H9 (cell line): Measurements from ENCODE around the gene VEGFA. TPM values are rescaled to one million over a fixed set of nuclear protein-coding genes. Genes with fewer than 3 reads are reported as not detected.

ENCODE experiments used
- DNase-seq: peaks from one replicate; pipeline ENCODE4 v3.0.0-alpha.2; 2017
- H2AFZ ChIP-seq: one replicate; pipeline ENCODE4 v1.6.1; 2013; ENCODE audit warnings: mild to moderate bottlenecking, low read length, control low read depth, moderate library complexity
- H2AK5ac ChIP-seq: 2 replicates; pipeline ENCODE4 v1.6.1; 2013; ENCODE audit warnings: low read length, control low read depth, mixed read lengths; ENCODE audit not compliant: insufficient read length
- H2BK120ac ChIP-seq: one replicate; pipeline ENCODE4 v1.6.1; 2013; ENCODE audit warnings: low read depth, mild to moderate bottlenecking, low read length, control low read depth, inconsistent platforms; ENCODE audit not compliant: poor library complexity, severe bottlenecking
- H2BK12ac ChIP-seq: 2 replicates; pipeline ENCODE4 v1.6.1; 2013; ENCODE audit warnings: low read length, control low read depth, mixed read lengths, low read depth; ENCODE audit not compliant: insufficient read length
- H2BK15ac ChIP-seq: 2 replicates; pipeline ENCODE4 v1.6.1; 2013; ENCODE audit warnings: low read depth, low read length, control low read depth
- H2BK20ac ChIP-seq: one replicate; pipeline ENCODE4 v1.6.1; 2013; ENCODE audit warnings: low read depth, mild to moderate bottlenecking, low read length, control low read depth, inconsistent platforms; ENCODE audit not compliant: poor library complexity, severe bottlenecking
- H2BK5ac ChIP-seq: 2 replicates; pipeline ENCODE4 v1.6.1; 2013; ENCODE audit warnings: low read length, control low read depth, mixed read lengths; ENCODE audit not compliant: insufficient read length
- H3K14ac ChIP-seq: 2 replicates; pipeline ENCODE4 v1.6.1; 2013; ENCODE audit warnings: low read length, control low read depth; ENCODE audit not compliant: insufficient read depth
- H3K18ac ChIP-seq: 2 replicates; pipeline ENCODE4 v1.6.1; 2013; ENCODE audit warnings: low read depth, mild to moderate bottlenecking, mixed read lengths, low read length, control low read depth; ENCODE audit not compliant: insufficient read length
- H3K23ac ChIP-seq: 2 replicates; pipeline ENCODE4 v1.6.1; 2013; ENCODE audit warnings: low read length, control low read depth, mixed read lengths, low read depth; ENCODE audit not compliant: insufficient read length
- H3K23me2 ChIP-seq: 2 replicates; pipeline ENCODE4 v1.6.1; 2013; ENCODE audit warnings: low read depth, mild to moderate bottlenecking, mixed read lengths, low read length, control low read depth; ENCODE audit not compliant: insufficient read length, poor library complexity, severe bottlenecking
- H3K27ac ChIP-seq: 2 replicates; pipeline ENCODE4 v1.5.1; 2013; ENCODE audit warnings: low read length, control low read depth, mixed read lengths, low read depth; ENCODE audit not compliant: insufficient read length
- H3K27me3 ChIP-seq: 2 replicates; pipeline ENCODE4 v1.6.1; 2013; ENCODE audit warnings: low read length, control low read depth, inconsistent platforms; ENCODE audit not compliant: insufficient read depth
- H3K4ac ChIP-seq: 2 replicates; pipeline ENCODE4 v1.6.1; 2013; ENCODE audit warnings: low read depth, mild to moderate bottlenecking, control low read depth, inconsistent platforms, low read length, moderate library complexity
- H3K4me1 ChIP-seq: 2 replicates; pipeline ENCODE4 v1.6.1; 2013; ENCODE audit warnings: low read length, control low read depth, inconsistent platforms; ENCODE audit not compliant: insufficient read depth
- H3K4me2 ChIP-seq: 2 replicates; pipeline ENCODE4 v1.6.1; 2013; ENCODE audit warnings: low read length, control low read depth, mixed read lengths; ENCODE audit not compliant: insufficient read length, insufficient read depth
- H3K56ac ChIP-seq: 2 replicates; pipeline ENCODE4 v1.6.1; 2013; ENCODE audit warnings: low read depth, mild to moderate bottlenecking, mixed read lengths, low read length, control low read depth; ENCODE audit not compliant: insufficient read length
- H3K79me1 ChIP-seq: 2 replicates; pipeline ENCODE4 v1.6.1; 2013; ENCODE audit warnings: low read depth, mild to moderate bottlenecking, moderate library complexity, low read length, control low read depth, inconsistent platforms; ENCODE audit not compliant: insufficient read depth, poor library complexity, severe bottlenecking
- H3K79me2 ChIP-seq: 2 replicates; pipeline ENCODE4 v1.6.1; 2013; ENCODE audit warnings: low read length, control low read depth, inconsistent platforms; ENCODE audit not compliant: insufficient read depth
- H3K9ac ChIP-seq: 2 replicates; pipeline ENCODE4 v1.6.1; 2013; ENCODE audit warnings: low read length, control low read depth, mixed read lengths; ENCODE audit not compliant: insufficient read length; ENCODE audit errors: extremely low read depth
- H3K9me3 ChIP-seq: one replicate; pipeline ENCODE4 v1.6.1; 2013; ENCODE audit warnings: low read depth, low read length, inconsistent platforms; ENCODE audit not compliant: control insufficient read depth
- H3T11ph ChIP-seq: one replicate; pipeline ENCODE4 v1.6.1; 2013; ENCODE audit warnings: mild to moderate bottlenecking, low read length, control low read depth, inconsistent platforms
- H4K20me1 ChIP-seq: one replicate; pipeline ENCODE4 v1.6.1; 2013; ENCODE audit not compliant: control insufficient read depth, insufficient read length, insufficient read depth
- H4K5ac ChIP-seq: 2 replicates; pipeline ENCODE4 v1.6.1; 2013; ENCODE audit warnings: low read depth, mild to moderate bottlenecking, mixed read lengths, low read length, control low read depth; ENCODE audit not compliant: insufficient read length
- H4K8ac ChIP-seq: replicated peaks from 2 replicates; pipeline ENCODE4 v1.6.1; 2013; ENCODE audit warnings: low read length, control low read depth, mixed read lengths, low read depth; ENCODE audit not compliant: insufficient read length
- H4K91ac ChIP-seq: 2 replicates; pipeline ENCODE4 v1.6.1; 2013; ENCODE audit warnings: low read depth, mild to moderate bottlenecking, moderate library complexity, mixed read lengths, low read length, control low read depth; ENCODE audit not compliant: insufficient read length
- H3K27ac Mint-ChIP-seq, 3 experiments: 2 replicates in 2 of 3; 3 replicates in 1 of 3; pipeline ENCODE4 v1.8.0; 2020 to 2021; ENCODE audit warnings: mixed read lengths in 3 of 3, mild to moderate bottlenecking in 1 of 3, moderate library complexity in 1 of 3
- H3K27me3 Mint-ChIP-seq: 2 replicates; pipeline ENCODE4 v1.8.0; 2021; ENCODE audit warnings: low read depth, mild to moderate bottlenecking, moderate library complexity, mixed read lengths
- H3K36me3 Mint-ChIP-seq, 3 experiments: 2 replicates in 2 of 3; 3 replicates in 1 of 3; pipeline ENCODE4 v1.8.0; 2020 to 2021; ENCODE audit warnings: low read depth in 3 of 3, mixed read lengths in 3 of 3; ENCODE audit not compliant: insufficient read depth in 1 of 3
- H3K4me1 Mint-ChIP-seq, 2 experiments: 2 replicates each; pipeline ENCODE4 v1.8.0; 2020; ENCODE audit warnings: mixed read lengths in 2 of 2
- H3K4me3 Mint-ChIP-seq, 2 experiments: 2 replicates in 1 of 2; 3 replicates in 1 of 2; pipeline ENCODE4 v1.8.0; 2020 to 2021; ENCODE audit warnings: mild to moderate bottlenecking in 2 of 2, mixed read lengths in 2 of 2, moderate library complexity in 1 of 2
- H3K9me3 Mint-ChIP-seq, 2 experiments: 2 replicates in 1 of 2; 3 replicates in 1 of 2; pipeline ENCODE4 v1.8.0; 2020; ENCODE audit warnings: mild to moderate bottlenecking in 2 of 2, mixed read lengths in 2 of 2, moderate library complexity in 1 of 2
- WGBS: extraction: QIAGEN DNeasy Blood & Tissue Kit; methylation state at CpG from one replicate; pipeline ENCODE4 v1.1.7; 2013; ENCODE audit warnings: missing lambda C conversion rate, low lambda C conversion rate, mixed read lengths; ENCODE audit not compliant: insufficient read length; ENCODE audit errors: extremely low coverage; 5-methylcytosine and 5-hydroxymethylcytosine counted together
- total RNA-seq: library from RNA; stranded (reverse); gene quantifications from 2 replicates; pipeline ENCODE4 v1.2.1, GENCODE V29; 2021
- TF ChIP-seq, protein P1 (sequence below): fragments of 200-600 bp; sonication (generic); conservative IDR thresholded peaks from 3 replicates; pipeline ENCODE4 v1.8.0; 2021; ENCODE audit warnings: antibody characterized with exemption, mild to moderate bottlenecking

VEGFA gene
- total RNA-seq, 1 experiment from 2014 or later, result 47.9 TPM

DNA sequence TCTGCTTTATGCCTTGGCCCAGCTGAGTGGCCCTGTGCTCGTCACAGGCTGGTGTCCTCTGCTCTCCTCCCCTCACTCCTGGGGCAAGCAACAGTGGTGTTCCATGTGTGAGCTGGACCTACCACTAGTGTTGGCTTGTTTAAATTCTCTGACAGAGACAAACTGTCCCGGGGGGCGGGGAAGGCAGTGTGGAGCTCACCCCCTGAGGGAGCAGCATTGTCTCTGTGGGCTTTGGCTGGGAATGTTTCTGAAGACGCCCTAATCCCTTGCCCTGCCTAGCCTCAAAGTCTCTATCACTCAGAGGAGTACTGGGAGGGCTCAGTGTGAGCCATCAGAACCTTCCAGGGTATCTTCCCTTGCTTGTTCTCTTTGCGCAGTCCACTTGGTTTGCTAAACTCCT, 5.2 kb upstream of the VEGFA start:
- Mint-ChIP-seq H3K4me3 (no peak overlapping the region), H3K9me3 (no peaks in the 10 kb centered on the region), H3K27ac (peak overlapping the region in 1 of 3 experiments; percentile 65; a peak in 1 of 7 replicates), H3K27me3 (peaks cover 14% of the 10 kb centered on the region), H3K4me1 (peaks cover 55 to 72% of the 10 kb centered on the region in 2 experiments), H3K36me3 (no peaks in the 10 kb centered on the region)
- no peak overlapping the region for H4K8ac ChIP-seq
- TF ChIP-seq, protein P1, sequence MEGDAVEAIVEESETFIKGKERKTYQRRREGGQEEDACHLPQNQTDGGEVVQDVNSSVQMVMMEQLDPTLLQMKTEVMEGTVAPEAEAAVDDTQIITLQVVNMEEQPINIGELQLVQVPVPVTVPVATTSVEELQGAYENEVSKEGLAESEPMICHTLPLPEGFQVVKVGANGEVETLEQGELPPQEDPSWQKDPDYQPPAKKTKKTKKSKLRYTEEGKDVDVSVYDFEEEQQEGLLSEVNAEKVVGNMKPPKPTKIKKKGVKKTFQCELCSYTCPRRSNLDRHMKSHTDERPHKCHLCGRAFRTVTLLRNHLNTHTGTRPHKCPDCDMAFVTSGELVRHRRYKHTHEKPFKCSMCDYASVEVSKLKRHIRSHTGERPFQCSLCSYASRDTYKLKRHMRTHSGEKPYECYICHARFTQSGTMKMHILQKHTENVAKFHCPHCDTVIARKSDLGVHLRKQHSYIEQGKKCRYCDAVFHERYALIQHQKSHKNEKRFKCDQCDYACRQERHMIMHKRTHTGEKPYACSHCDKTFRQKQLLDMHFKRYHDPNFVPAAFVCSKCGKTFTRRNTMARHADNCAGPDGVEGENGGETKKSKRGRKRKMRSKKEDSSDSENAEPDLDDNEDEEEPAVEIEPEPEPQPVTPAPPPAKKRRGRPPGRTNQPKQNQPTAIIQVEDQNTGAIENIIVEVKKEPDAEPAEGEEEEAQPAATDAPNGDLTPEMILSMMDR, result no peak
- H3K79me2 ChIP-seq, result no peaks in the 10 kb centered on the region
- H4K20me1 ChIP-seq, result no peaks in the 10 kb centered on the region
- H3T11ph ChIP-seq, result no peak overlapping the region
- H3K4me1 ChIP-seq, result peaks cover 5% of the 10 kb centered on the region; the same call in 1 of the 2 replicates
- H2BK15ac ChIP-seq, result no peak overlapping the region
- no peak overlapping the region for H4K91ac ChIP-seq
- peaks cover 3% of the 10 kb centered on the region for H3K23me2 ChIP-seq
- no peak overlapping the region for H2BK120ac ChIP-seq
- no CpG with 5 or more reads among the region's 5 CpGs for WGBS
- no peak overlapping the region for H2AFZ ChIP-seq
- H3K4ac ChIP-seq, result no peak overlapping the region
- H3K27ac ChIP-seq, result no peak overlapping the region
- H3K56ac ChIP-seq, result no peak overlapping the region
- no peak overlapping the region for H3K4me2 ChIP-seq
- H4K5ac ChIP-seq, result no peak overlapping the region
- no peaks in the 10 kb centered on the region for H3K27me3 ChIP-seq
- no peak overlapping the region for H2BK12ac ChIP-seq
- no peaks in the 10 kb centered on the region for H3K9me3 ChIP-seq
- no peak overlapping the region for H2BK20ac ChIP-seq
- H3K18ac ChIP-seq, result no peak overlapping the region
- no peak for DNase-seq
- H2BK5ac ChIP-seq, result no peak overlapping the region
- no peak overlapping the region for H3K23ac ChIP-seq
- H3K79me1 ChIP-seq, result no peaks in the 10 kb centered on the region
- H2AK5ac ChIP-seq, result no peak overlapping the region
- no peak overlapping the region for H3K14ac ChIP-seq
- H3K9ac ChIP-seq, result no peak overlapping the region
